Vagina (tissue), 2 donors: ENCODE data around the gene CACNA1S.

Experiments used
- CTCF ChIP-seq, 3 experiments: fragments of 450-650 bp in 2 of 3; fragments of 200-600 bp in 1 of 3; sonication (generic) in 1 of 3; IDR thresholded peaks; one replicate each; pipeline ENCODE4 v1.5.1; 2017 to 2019; ENCODE audit warnings: antibody characterized with exemption in 3 of 3, mild to moderate bottlenecking in 2 of 3, moderate library complexity in 2 of 3
- POLR2A ChIP-seq, 2 donors: fragments of 450-650 bp; IDR thresholded peaks; one replicate each; pipeline ENCODE4 v1.6.1; 2017; ENCODE audit warnings: antibody characterized with exemption in 2 of 2, mild to moderate bottlenecking in 2 of 2, moderate library complexity in 2 of 2
- POLR2AphosphoS5 ChIP-seq, 2 donors: sonication (generic); formaldehyde crosslinking; IDR thresholded peaks; one replicate each; pipeline ENCODE4 v1.9.0; 2017; ENCODE audit warnings: antibody characterized with exemption in 2 of 2, mild to moderate bottlenecking in 2 of 2, low read depth in 1 of 2; ENCODE audit not compliant: insufficient read depth in 1 of 2

- no peak for TF ChIP-seq CTCF (IDR thresholded peaks at IDR 0.05)
- no peak for TF ChIP-seq POLR2AphosphoS5 (IDR thresholded peaks at IDR 0.05; ENCODE audit: insufficient read depth in 1 of 2, low read depth in 1 of 2)
- no peak for TF ChIP-seq POLR2A (IDR thresholded peaks at IDR 0.05)
Observed at GRCh38 chr1:201145132-201145531, 32.9 kb upstream of the CACNA1S start.
